Stimulated activated CD4-positive, alpha-beta T cell treated with anti-CD3 and anti-CD28 coated beads, Interleukin-4, amount 100 ng/mL, for 1 hour (primary cell): Measurements from ENCODE around the gene PDCD1.
"Not testable (repeated sequence)": the region's sequence is repeated elsewhere in the genome, so short reads cannot be mapped to it uniquely, and the experiment has no call there.

ENCODE experiments used
- DNase-seq: peaks from one replicate; pipeline ENCODE4 v3.0.0-alpha.2; 2020

PDCD1 gene

GRCh38 chr2:241877197-241877685, 18.5 kb upstream of the PDCD1 start:
- DNase-seq: no peak

- DNase-seq: no peak
Observed at GRCh38 chr2:241876528-241877196, 18.0 kb upstream of the PDCD1 start.

DNA sequence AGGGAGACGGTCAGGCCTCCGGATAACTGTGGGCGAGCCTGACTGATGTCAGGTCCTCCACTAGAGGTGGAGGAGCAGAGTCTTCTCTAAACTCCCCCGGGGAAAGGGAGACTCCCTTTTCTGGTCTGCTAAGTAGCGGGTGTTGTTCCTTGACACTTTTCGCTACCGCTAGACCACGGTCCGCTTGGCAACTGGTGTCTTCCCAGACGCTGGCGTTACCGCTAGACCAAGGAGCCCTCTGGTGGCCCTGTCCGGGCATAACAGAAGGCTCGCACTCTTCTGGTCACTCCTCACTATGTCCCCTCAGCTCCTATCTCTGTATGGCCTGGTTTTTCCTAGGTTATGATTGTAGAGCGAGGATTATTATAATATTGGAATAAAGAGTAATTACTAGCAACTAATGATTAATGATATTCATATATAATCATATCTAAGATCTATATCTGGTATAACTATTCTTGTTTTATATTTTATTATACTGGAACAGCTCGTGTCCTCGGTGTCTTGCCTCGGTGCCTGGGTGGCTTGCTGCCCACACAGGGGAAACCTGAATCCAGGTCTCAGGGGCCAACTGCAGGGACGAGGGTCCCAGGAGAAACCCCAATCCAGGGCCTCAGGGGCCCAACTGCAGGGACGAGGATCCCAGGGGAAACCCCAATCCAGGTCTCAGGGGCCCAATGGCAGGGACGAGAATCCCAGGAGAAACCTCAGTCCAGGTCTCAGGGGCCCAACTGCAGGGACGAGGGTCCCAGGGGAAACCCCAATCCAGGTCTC, 17.2 kb upstream of the PDCD1 start:
- not testable (repeated sequence) for DNase-seq

DNA sequence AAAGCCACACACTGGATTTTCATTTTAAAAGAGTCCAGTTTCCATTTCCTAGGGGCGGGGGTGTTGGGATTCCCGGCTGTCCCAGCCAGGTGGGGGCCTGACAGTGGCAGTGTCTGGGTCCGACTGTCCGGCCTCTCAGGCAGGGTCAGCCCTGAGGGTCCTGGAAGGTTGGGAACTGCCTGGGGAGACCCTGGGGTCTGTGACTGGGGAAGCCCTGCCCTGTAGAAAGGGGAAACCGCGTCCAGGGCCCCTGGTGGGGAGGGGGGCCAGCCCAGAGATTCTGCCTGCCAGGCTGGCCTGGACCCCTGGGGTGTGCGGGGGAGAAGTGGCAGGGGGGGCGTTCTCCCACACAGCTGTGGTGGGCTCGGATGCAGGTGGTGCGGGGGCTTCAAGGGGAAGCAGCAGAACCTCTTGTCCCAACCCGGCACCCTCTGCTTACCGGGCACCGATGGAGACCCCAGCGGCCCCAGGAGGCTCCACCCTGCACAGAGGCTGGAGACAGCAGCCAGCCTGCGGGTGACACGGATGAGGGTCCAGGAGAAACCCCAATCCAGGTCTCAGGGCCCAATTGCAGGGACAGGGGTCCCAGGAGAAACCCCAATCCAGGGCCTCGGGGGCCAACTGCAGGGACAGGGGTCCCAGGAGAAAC, 15.7 kb upstream of the PDCD1 start:
- DNase-seq: no peak

DNA sequence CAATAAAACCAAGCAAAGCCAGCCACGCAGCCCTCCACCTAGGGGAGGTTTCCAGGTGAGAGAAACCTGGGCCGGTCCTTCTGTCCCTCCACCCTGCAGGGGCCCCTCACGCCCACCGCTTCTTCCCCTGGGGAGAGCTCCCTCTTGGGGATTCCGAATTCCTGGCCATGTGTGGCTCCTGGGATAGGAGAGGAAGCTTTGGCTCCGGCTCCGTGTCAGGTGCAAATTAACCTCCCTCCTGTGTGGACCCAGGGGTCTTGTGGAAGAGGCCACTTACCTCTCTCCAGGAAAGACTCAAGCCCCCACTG, 15.1 kb upstream of the PDCD1 start:
- DNase-seq: no peak

- no peak for DNase-seq
Observed at GRCh38 chr2:241873081-241873802, 14.5 kb upstream of the PDCD1 start.

- no peak for DNase-seq
Observed at GRCh38 chr2:241872313-241872642, 13.6 kb upstream of the PDCD1 start.

GRCh38 chr2:241871538-241872312, 13.0 kb upstream of the PDCD1 start:
- DNase-seq: no peak

DNA sequence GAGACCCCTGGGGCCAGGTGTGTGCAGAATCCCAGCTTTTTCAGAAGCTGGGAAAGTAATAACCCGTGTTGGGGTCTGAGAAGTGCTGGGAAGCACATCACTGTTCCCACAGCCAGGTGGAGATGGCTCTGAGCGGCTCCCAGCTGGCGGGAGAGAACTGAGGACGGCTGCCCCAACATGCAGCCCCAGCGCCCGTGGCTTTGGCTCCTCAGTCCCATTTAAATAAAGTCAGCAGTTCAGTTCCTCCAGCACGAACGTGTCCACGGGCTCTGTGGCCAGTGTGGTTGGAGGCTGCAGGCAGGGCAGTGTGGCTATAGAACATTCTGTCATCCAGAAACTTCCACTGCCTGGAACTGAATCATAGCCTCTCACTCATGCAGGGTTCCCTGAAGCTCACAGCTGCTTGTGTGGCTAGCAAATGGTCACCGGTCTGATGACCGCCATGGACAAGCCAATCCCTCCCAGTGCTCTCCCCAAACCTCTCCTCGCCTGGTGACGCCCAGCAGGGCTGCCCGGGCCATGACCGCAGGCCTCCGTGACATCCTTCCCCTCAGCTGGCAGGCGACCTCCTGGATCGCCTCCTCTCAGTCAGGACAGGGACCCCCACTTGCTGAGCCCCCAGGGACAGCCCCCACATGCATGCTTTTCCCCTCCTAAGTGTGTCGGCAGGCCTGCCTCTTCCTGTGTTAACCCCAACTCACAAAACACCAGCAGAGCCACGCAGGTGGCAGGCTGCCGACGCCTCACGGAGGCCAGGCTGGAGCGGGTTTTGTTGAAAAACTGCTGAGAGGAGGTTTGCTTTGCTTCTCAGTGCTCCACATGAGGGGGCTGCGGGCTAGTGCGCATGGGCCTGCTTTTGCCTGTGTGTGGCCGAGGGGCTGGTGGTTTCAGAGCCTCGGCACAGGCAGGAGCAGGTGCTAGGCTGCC, 12.2 kb upstream of the PDCD1 start:
- DNase-seq: no peak

GRCh38 chr2:241870081-241870541, 11.4 kb upstream of the PDCD1 start:
- no peak for DNase-seq

DNA sequence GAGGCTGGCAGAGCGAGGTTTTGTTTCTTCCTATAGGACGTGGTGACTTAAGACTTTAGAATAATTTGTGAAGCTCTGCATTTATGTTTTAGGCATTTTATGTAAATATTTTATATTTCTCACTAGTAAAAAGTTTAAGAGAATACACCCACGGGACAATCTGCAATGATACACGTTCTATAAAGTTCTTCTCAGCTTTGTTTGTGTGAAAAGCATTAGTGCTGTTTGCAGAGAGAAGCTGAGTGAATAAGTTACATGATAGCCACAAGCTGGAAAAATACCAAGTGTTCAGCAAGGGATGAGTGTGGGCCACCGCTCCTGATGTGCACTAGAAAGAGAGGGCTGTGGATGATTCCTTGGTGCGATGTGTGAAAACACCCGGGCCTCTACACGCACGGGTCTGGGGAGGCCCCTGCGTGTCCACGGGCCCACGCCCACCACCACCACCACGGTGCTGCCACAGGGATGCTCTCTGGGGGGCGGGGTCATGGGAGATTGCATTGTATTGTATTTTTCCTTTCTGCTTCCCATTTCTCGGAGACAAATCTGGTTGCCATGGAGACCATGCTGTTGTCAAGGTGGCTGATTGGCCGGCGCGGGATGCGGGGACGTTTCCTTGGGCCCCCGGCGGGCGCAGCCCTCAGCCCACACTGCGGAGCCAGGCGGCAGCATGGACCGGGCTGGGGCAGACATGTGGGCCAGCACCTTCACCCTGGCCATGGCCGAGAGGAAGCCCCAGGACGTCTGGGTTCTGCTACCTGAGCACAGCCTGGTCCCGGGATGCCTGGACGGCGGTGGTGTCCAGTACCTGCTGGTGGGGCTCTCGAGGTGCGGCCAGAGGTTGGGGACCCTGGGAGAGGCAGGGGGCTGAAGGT, 10.6 kb upstream of the PDCD1 start, which contains the start of gene RTP5:
Gene RTP5 (plus strand): TSS at position 643 of the 875 bp plus-strand sequence. CDS start 28 bp downstream, at position 671.
- no peak for DNase-seq

DNA sequence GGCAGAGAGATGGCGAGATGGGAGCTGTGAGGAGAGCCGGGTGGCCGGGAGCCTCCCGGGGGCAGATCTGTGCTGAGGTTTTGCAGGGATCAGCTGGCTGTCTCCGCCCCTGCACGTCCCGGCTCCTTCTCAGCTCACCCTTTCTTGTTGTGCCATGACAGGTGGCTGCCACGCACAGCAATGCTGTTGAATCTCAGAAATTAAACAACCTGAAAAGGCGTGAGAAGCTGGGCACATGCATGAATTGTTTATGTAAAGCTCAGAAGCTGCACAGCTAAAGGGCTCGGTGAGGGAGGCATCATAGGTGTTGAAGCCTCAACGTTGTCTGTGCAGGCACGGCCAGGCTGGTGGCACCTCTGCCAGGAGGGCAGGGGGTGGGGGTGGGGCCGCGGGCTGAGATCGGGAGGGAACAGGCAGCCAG, 10.0 kb upstream of the PDCD1 start:
- no peak for DNase-seq

DNA sequence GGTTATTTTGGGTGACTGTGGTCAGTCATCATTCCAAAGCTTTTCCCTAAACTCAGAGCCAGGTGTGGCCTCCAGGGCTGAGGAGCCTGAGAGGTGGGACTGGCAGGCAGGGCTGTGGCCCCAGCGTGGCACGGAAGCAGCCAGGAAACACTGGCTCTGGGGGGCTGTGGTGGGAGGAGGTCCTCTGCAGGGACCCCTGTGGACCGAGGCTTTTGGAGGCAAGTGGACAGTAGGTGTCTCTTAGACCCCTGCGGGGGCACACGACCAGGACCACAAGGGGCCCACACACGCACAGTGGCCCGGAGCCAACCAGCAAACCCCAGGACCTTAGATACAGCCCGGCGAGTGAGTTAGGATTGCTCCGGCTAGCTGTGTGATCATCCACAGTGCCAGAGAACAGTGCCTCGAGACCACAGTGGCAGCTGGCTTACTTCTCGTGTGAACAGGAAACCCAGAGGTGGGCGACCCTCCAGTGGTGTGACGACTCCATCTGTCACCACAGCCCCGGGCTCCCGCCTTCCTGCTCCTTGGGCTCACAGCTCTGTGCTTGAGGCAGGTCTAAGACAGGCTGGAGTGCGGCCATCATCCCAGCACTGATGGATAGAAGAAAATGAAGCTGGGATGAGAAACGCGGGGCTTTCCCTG, 9.2 kb upstream of the PDCD1 start:
- peak; percentile 48 for DNase-seq

DNA sequence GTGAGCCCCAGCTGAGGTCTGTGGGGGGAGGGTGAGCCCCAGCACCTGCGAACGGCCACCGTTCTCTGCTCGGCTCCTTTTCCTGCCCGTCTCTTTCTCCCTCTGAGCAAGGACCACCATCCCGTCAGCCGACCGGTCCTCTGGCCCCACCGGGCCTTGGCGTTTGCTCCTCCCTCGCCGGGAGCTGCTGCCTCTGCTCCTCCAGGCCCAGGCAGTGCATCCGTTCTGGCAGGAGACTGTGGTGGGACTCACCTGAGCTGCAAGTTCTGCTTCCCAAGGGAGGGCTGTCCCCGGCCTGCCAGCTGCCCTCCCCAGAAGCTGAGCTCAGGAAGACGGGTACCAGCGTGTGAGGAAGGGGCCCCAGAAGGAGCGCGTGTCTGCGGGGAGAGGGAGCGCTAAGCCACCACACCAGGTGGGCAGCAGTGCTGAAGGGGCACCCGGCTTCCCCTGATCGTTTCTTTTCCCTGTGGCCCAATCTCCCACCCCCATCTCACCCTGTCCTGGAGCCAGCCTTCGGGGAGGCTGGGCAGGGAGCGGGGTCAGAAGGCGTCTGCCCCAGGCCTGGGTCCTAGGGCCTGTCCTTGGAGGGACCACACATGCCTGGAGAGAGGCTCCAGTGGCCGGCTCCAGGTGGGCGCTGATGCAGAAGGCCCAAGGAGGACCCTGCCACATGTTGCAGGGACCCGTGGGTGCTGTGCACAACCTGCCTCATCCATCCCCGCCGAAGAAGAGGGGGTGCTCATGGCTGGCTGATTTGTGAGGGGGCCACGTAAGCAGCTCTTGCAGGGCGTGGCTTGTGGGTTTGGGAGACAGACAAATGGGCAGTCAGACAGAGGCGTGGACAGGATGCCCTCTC, 8.3 kb upstream of the PDCD1 start:
- DNase-seq: no peak

GRCh38 chr2:241865957-241866789, 7.5 kb upstream of the PDCD1 start:
- no peak for DNase-seq

DNA sequence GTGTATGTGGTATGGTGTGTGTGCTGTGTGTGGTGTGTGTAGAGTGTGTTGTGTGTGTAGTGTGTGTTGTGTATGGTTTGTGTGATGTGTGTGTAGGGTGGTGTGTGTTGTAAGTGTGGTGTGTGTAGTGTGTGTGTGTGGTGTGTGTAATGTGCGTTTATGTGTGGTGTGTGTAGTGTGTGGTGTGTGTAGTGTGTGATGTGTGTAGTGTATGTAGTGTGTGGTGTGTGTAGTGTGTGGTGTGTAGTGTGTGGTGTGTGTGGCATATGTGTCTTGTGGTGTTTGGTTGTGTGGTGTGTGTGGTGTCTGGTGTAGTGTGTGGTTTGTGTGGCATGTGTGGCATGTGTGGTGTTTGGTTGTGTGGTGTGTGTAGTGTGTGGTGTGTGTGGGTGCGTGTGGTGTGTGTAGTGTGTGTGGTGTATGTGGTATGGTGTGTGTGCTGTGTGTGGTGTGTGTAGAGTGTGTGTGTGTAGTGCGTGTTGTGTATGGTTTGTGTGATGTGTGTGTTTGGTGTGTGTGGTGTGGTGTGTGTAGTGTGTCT, 6.8 kb upstream of the PDCD1 start:
- no peak for DNase-seq

- DNase-seq: no peak
Observed at GRCh38 chr2:241864850-241865213, 6.1 kb upstream of the PDCD1 start.
